Measurements from ENCODE around the gene LZTS3.
A peak's percentile ranks its signal among the peaks of the same experiment; 100 is the strongest.
"Not testable (repeated sequence)": the region's sequence is repeated elsewhere in the genome, so short reads cannot be mapped to it uniquely, and the experiment has no call there.

Gene LZTS3

GRCh38 chr20:3192226-3193015, 19.1 kb upstream of the LZTS3 start:
- no peak for DNase-seq (ENCODE audit: low read depth, low spot score)

DNA sequence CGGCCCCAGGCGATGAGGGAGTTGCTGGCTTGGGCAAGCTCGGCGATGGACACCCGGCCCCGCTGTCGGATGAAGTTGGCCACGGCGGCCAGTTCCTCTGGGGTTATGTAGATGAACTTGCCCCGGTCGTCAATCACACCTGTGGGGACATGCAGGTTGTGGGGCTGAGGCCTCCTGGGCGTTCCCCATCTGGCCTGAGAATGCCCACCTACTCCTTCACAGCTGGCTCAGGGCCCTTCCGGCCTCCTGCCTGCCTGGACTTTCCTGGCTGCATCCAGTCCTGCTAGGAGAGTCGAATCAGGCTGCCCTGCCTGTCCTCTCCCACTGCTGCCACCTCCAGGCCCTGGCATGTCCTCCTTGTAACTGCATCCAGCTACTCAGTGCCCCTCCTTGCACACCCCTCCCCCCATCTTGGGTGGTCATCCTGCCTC, 17.3 kb upstream of the LZTS3 start:
- DNase-seq (ENCODE audit: low read depth, low spot score), result no peak

DNA sequence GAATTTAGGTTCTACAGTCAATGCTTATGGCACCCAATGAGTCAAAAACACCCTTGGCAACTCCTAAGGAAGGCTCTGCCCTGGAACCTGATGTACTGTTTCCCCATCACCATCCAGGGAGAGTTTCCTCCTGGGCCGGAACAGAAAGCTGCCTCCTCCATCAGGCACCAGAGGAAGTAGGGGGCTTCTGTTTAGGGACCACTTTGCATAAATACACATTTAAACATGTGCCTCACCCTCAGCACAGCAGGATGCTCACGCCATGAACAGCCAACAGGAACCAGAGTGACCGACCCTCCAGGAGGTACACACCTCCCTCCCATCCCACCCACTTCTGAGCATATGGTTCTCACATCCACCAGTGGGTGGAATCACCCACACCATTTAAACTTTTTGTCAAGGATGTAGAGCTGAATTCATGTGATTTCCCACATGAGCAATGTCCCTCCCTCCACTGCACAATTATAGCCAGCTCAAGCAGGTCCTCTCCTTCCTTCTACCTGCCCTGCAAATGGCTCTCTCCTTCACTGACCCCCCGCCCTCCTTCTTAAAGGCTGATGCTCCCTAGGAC, 16.3 kb upstream of the LZTS3 start:
- no peak for DNase-seq (ENCODE audit: low read depth, low spot score)

DNA sequence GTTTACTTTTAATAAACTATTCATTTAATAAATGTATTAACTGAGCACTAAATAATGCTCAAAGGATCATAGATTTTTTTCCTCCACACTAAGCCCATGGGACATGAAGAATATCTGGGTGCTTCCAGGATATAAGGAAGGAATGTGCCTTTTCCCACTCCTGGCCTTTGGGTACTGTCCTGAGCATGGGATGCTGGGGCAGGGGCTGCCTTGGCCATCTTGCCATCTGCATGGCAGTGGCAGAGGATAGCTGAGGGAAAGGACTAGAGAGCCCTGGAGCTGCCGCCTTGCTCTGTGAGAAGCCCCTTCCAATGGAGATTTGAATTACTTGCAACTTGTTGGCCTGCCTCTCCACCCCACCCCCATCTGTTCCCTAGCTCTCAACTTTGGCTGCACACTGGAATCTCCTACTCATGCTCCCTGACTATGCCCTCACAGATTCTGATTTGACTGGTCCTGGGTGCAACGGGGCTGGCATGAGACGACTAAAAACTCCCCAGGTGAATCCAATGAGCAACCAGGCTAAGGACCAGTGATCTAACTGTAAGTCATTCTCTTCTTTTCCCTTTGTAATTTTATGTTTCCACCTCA, 15.6 kb upstream of the LZTS3 start:
- no peak for DNase-seq (ENCODE audit: low read depth, low spot score)

DNA sequence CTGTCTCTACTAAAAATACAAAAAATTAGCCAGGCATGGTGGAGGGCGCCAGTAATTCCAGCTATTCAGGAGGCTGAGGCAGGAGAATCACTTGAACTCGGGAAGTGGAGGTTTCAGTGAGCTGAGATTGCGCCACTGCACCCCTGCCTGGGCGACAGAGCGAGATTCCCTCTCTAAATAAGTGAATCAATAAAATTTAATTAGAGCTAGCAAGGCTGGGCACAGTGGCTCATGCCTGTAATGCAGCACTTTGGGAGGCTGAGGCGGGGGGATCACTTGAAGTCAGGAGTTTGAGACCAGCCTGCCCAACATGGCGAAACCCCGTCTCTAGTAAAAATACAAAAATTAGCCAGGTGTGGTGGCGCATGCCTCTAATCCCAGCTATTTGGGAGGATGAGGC, 14.5 kb upstream of the LZTS3 start:
- not testable (repeated sequence) for DNase-seq (ENCODE audit: low read depth, low spot score)

DNA sequence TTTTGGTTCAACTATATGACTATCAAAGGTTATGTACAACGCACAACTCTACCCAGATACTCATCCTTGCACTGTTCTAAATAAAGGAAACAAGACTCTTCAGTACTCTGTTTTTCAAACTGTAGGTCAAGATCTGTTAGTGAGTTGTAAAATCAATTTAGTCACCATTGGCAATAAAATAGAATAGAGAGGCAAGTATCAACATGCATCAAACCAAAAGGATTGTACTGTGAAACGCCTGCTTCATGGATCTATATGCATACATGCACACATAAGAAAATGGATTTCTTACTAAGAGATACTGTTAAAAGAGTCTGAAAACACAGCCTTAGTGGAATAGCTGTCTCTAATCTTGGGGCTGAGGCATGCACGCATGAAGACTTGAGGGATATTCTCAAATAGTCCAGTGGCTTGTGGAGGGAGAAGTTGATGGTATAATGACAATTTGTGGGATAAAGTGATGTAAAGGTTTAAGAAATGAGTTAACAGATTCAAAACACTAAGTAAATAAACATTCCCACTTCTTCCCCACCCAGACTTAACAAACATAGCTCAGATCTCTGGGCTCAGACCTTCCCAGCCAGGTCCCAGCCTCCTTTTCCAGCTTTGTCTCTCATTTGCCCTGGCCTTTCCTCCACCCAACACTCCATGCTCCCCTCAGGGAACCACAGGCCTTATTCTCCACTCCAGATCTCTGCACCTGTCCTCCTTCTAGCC, 10.7 kb upstream of the LZTS3 start:
- DNase-seq (ENCODE audit: low read depth, low spot score), result no peak

- not testable (repeated sequence) for DNase-seq (ENCODE audit: low read depth, low spot score)
Observed at GRCh38 chr20:3182429-3182828, 9.1 kb upstream of the LZTS3 start.

DNA sequence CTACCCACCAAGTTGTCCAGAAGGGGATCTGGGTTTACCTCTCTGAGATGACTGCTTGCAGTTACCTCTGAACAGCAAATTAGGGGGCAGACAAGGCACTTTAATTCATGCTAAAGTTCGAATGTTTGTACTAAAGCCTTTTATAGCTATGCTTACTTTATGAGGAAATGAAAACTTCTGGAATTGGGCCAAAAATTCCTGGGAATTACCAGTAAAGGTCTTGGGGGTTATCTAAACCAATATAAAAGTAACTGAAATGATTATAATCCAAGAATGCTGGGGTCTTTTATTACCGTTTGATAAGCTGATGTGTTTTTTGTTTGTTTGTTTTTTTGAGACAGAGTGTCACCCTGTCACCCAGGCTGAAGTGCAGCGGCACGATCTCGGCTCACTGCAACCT, 7.9 kb upstream of the LZTS3 start:
- no peak for DNase-seq (ENCODE audit: low read depth, low spot score)

- DNase-seq (ENCODE audit: low read depth, low spot score), result no peak
Observed at GRCh38 chr20:3180319-3180718, 7.0 kb upstream of the LZTS3 start.

- no peak for DNase-seq (ENCODE audit: low read depth, low spot score)
Observed at GRCh38 chr20:3177746-3178485, 4.6 kb upstream of the LZTS3 start.

- no peak for DNase-seq (ENCODE audit: low read depth, low spot score)
Observed at GRCh38 chr20:3175270-3175669, 1.9 kb upstream of the LZTS3 start.

GRCh38 chr20:3174442-3175261, 1.3 kb upstream of the LZTS3 start:
- DNase-seq (ENCODE audit: low read depth, low spot score), result no peak

GRCh38 chr20:3173610-3174441, 477 bp upstream of the LZTS3 start:
- DNase-seq (ENCODE audit: low read depth, low spot score), result peak; percentile 44

- DNase-seq (ENCODE audit: low read depth, low spot score), result no peak
Observed at GRCh38 chr20:3172126-3172932, 1.0 kb downstream of the LZTS3 start.

- no peak for DNase-seq (ENCODE audit: low read depth, low spot score)
Observed at GRCh38 chr20:3171391-3172125, 1.8 kb downstream of the LZTS3 start.

- no peak for DNase-seq (ENCODE audit: low read depth, low spot score)
Observed at GRCh38 chr20:3168829-3169590, 4.3 kb downstream of the LZTS3 start.

- DNase-seq (ENCODE audit: low read depth, low spot score), result no peak
Observed at GRCh38 chr20:3168079-3168828, 5.1 kb downstream of the LZTS3 start.
